ENCODE data around the gene MRPL23. TPM values are rescaled to one million over a fixed set of nuclear protein-coding genes. Genes with fewer than 3 reads are reported as not detected.
A peak's percentile ranks its signal among the peaks of the same experiment; 100 is the strongest.

Gene MRPL23
- total and polyA plus RNA-seq, 4 donors: 34.8 to 250 (median 107) TPM

GRCh38 chr11:1967641-1968225 is 20.6 kb downstream of the MRPL23 start:
- no peak overlapping the region for H3K27ac ChIP-seq (ENCODE audit: low read depth in 1 of 2, low read length in 1 of 2)
- no peak overlapping the region for H3K4me3 ChIP-seq
- no peak for TF ChIP-seq CTCF (IDR thresholded peaks at IDR 0.05; ENCODE audit: control extremely low read depth, extremely low read depth)
- DNase-seq (peak in 1 of 3 donors; percentile 5), ATAC-seq (ENCODE audit: insufficient read depth, low FRiP score) (no peak)
- H3K9ac ChIP-seq (ENCODE audit: insufficient read depth in 1 of 2, low read length in 2 of 2): no peak overlapping the region
- no peaks in the 10 kb centered on the region for H3K36me3 ChIP-seq (ENCODE audit: control insufficient read depth in 4 of 4, insufficient read depth in 4 of 4, low read length in 4 of 4)
- no peaks in the 10 kb centered on the region for H3K4me1 ChIP-seq (ENCODE audit: control insufficient read depth in 5 of 5, insufficient read depth in 5 of 5, low read length in 5 of 5)
- H3K9me3 ChIP-seq (ENCODE audit: control insufficient read depth in 4 of 4, insufficient read depth in 3 of 4, low read length in 3 of 4): no peaks in the 10 kb centered on the region
- 71% methylated on average over 4 of the region's 21 CpGs; no CpG with 5 or more reads in 1 of the 2 donors for whole genome bisulfite sequencing, 2 donors
- H3K27me3 ChIP-seq (ENCODE audit: control insufficient read depth in 3 of 3, insufficient read depth in 3 of 3, low read length in 2 of 3): no peaks in the 10 kb centered on the region

- H3K27ac ChIP-seq (ENCODE audit: low read depth in 1 of 2, low read length in 1 of 2): no peak overlapping the region
- ATAC-seq (ENCODE audit: insufficient read depth, low FRiP score): no peak
- WGBS, 2 donors: no CpG with 5 or more reads among the region's 24 CpGs
- no peaks in the 10 kb centered on the region for H3K4me1 ChIP-seq (ENCODE audit: control insufficient read depth in 5 of 5, insufficient read depth in 5 of 5, low read length in 5 of 5)
- no peak overlapping the region for H3K9ac ChIP-seq (ENCODE audit: insufficient read depth in 1 of 2, low read length in 2 of 2)
- TF ChIP-seq CTCF (IDR thresholded peaks at IDR 0.05; ENCODE audit: control extremely low read depth, extremely low read depth): no peak
- no peaks in the 10 kb centered on the region for H3K9me3 ChIP-seq (ENCODE audit: control insufficient read depth in 4 of 4, insufficient read depth in 3 of 4, low read length in 3 of 4)
- H3K4me3 ChIP-seq: no peak overlapping the region
- no peaks in the 10 kb centered on the region for H3K27me3 ChIP-seq (ENCODE audit: control insufficient read depth in 3 of 3, insufficient read depth in 3 of 3, low read length in 2 of 3)
- H3K36me3 ChIP-seq (ENCODE audit: control insufficient read depth in 4 of 4, insufficient read depth in 4 of 4, low read length in 4 of 4): no peaks in the 10 kb centered on the region
- no peak for DNase-seq
Measured at GRCh38 chr11:1968454-1969002, 21.4 kb downstream of the MRPL23 start.

GRCh38 chr11:1969035-1969434 is 21.9 kb downstream of the MRPL23 start:
- Histone ChIP-seq H3K9me3 (ENCODE audit: control insufficient read depth in 4 of 4, insufficient read depth in 3 of 4, low read length in 3 of 4) (no peaks in the 10 kb centered on the region), H3K9ac (ENCODE audit: insufficient read depth in 1 of 2, low read length in 2 of 2) (no peak overlapping the region), H3K36me3 (ENCODE audit: control insufficient read depth in 4 of 4, insufficient read depth in 4 of 4, low read length in 4 of 4) (no peaks in the 10 kb centered on the region), H3K27ac (ENCODE audit: low read depth in 1 of 2, low read length in 1 of 2) (no peak overlapping the region), H3K4me3 (no peak overlapping the region), H3K27me3 (ENCODE audit: control insufficient read depth in 3 of 3, insufficient read depth in 3 of 3, low read length in 2 of 3) (no peaks in the 10 kb centered on the region), H3K4me1 (ENCODE audit: control insufficient read depth in 5 of 5, insufficient read depth in 5 of 5, low read length in 5 of 5) (no peaks in the 10 kb centered on the region)
- no peak for ATAC-seq (ENCODE audit: insufficient read depth, low FRiP score)
- TF ChIP-seq CTCF (IDR thresholded peaks at IDR 0.05; ENCODE audit: control extremely low read depth, extremely low read depth): no peak
- DNase-seq: no peak
- WGBS, 2 donors: no CpG with 5 or more reads among the region's 21 CpGs

- WGBS, 2 donors: no CpG with 5 or more reads among the region's 23 CpGs
- H3K27ac ChIP-seq (ENCODE audit: low read depth in 1 of 2, low read length in 1 of 2): no peak overlapping the region
- DNase-seq (no peak), ATAC-seq (ENCODE audit: insufficient read depth, low FRiP score) (no peak)
- TF ChIP-seq CTCF (IDR thresholded peaks at IDR 0.05; ENCODE audit: control extremely low read depth, extremely low read depth): no peak
- H3K4me1 ChIP-seq (ENCODE audit: control insufficient read depth in 5 of 5, insufficient read depth in 5 of 5, low read length in 5 of 5): no peaks in the 10 kb centered on the region
- H3K9me3 ChIP-seq (ENCODE audit: control insufficient read depth in 4 of 4, insufficient read depth in 3 of 4, low read length in 3 of 4): no peaks in the 10 kb centered on the region
- H3K9ac ChIP-seq (ENCODE audit: insufficient read depth in 1 of 2, low read length in 2 of 2): no peak overlapping the region
- no peaks in the 10 kb centered on the region for H3K27me3 ChIP-seq (ENCODE audit: control insufficient read depth in 3 of 3, insufficient read depth in 3 of 3, low read length in 2 of 3)
- no peaks in the 10 kb centered on the region for H3K36me3 ChIP-seq (ENCODE audit: control insufficient read depth in 4 of 4, insufficient read depth in 4 of 4, low read length in 4 of 4)
- H3K4me3 ChIP-seq: no peak overlapping the region
Measured at GRCh38 chr11:1969776-1970175, 22.6 kb downstream of the MRPL23 start.

Data from lung (tissue), 12 donors.